ENCODE data around the gene EVX2.

EVX2 gene

DNA sequence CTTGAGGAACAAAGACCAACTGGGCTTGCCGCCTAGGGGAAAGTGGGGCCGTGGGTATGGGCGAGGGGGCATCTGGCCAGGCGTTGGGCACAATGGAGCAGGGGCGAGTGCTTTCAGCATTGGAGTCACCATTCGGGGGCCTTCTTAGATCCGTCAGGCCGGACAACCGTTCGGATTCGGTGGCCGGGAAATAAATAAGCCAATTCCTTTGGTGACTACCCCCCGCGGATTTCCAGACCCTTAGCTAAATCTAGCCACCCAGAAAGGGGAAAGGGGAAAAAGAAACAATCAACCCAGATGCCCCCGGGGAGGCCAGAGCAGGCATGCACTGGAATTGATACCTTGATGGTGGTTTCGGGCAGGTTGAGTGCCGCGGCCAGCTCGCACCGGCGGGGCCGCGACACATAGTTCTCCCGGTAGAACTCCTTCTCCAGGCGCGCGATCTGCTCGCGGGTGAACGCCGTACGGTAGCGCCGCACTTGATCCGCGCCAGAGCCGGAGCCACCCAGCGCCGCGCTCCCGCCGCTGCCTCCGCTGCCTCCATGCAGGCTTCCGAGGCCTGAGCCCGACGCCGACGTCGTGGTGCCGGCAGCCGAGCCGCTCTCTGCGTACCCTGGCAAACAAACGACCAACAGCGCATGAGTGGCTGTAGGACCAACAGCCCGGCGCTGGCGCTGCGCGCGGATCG is 1.8 kb downstream of the EVX2 start:
- DNase-seq: no peak

DNA sequence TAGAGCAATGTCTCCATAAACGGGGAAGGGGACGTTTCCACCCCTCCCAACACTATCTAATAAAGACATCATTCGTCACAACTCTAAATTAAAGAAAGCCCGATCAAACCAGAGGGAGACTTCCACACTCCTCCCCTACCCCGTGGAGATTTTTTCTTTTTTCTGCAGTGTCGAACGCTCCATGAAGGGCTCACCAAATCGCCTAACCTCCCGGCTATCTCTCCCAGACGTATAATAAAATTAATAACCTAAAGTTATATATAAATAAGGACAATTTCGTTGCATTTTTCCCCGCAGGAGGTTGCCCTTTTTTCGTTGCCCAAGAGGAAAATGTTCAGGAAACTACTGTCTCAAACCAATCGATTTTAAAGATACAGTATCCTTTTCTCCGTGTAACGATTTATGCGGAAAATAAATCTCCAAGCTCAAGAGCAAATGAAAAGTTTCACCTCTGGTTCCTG is 2.4 kb downstream of the EVX2 start:
- no peak for DNase-seq

DNA sequence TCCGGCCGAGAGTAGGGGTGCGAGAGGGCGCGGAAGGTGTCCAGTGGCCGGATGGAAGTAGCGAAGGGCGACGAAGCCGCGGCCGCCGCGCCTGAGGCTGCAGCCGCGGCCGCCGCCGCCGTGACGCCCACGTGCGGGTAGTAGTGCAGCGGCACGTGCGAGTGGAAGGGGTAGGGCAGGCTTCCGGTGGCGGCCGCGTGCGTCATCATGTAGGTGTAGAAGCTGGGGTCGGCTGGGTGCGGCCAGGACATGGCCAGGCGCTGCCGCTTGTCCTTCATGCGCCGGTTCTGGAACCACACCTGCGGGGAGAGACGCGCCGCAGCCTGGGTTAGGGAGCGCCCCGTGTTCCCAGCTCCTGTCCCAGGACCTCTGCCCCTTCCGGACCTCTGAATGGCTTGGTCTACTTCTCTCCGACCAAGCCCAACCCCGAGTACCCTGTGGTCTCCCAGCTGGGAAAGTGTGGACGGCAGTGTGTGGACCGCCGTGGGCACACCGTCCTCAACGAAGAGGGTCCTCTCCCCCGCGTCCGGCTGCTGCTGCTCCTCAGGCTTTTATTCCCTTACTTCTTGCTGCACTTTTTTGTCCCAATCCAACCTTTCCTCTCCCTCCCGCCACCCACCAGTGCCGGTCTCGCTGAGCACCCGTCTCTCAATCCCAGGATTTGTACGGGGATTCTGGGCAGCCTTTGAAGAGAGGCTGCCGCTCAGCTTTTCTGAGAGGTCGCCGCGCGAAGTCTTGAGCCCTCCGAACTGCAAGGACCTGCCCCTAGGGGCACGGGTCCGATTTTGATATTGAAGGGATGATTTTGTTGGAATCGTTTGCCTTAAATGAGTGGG is 3.0 kb downstream of the EVX2 start:
- DNase-seq: no peak

DNA sequence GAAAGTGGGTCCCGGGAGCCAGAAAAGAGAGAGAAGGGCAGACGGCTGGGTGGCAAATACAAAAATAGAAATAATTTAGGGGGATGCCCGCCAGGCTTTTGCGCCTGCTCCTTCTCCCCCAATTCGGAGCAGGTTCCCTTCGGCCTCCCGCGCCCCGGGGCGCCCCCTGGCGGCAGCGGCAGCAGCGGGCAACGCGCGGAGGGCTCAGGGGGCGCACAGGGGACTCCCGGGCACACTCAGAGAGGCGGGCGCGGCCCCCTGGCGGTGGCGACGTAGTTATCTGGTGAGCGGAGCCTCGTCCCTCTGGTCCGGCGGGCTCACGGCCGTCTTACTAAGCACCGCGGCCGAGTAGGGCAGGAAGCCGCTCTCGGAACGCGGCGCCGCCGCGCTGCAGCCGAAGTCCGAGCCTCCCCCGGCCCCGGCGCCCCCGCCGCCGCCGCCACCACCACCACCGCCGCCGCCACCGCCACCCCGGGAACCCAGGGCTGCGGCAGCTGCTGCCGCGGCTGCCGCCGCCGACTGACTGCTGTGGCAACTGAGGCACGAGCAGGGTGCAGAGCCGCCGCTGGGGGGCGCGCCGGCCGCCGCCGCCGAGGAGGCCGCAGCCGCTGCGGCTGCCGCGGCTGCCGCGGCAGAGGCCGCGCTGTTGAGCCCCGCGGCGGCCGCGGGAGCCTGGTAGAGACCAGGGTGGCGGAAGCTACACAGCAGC is 3.8 kb downstream of the EVX2 start:
- no peak for DNase-seq

- no peak for DNase-seq
Observed at GRCh38 chr2:176079285-176079830, 4.4 kb downstream of the EVX2 start.

GRCh38 chr2:176078541-176079284 is 5.0 kb downstream of the EVX2 start:
- no peak for DNase-seq

DNA sequence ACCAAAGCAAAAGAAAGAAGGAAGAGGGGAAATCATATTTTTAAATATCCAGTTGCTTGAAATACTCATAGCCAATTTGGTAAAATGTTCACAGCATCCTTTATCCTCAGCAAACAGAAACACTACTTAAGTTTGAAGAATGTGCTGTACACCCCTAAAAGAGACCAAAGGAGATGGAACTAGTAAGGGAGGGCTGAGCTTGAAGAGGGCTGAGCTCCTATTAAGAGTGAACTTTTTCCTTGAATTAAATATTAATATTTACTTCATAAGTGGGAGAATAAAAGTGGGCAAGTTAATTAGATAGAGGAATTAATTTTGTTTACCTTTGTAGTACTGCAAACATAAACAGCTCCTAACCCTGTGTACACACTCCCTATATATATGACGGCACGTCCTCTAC is 7.0 kb downstream of the EVX2 start:
- DNase-seq: no peak

- no peak for DNase-seq
Observed at GRCh38 chr2:176076063-176076462, 7.7 kb downstream of the EVX2 start.

DNA sequence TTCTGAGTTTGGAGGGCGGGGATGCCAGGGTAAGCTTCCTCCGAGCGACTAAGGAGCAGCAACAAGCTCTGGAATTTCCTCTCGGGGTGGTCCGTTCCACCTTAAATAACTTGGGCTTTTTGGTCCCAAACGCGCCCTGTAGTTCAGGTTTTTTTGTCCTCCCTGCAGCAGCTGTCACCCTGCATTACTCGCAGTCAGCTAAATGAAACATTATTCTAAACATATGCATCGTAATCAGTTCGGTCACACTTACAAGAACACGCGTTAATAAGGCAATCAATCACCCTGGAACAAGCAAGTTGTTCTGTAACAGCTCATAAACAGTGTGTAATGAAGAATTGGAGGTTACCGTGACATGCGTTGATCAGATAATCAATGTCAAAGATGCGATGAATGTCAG is 8.3 kb downstream of the EVX2 start:
- DNase-seq: no peak

GRCh38 chr2:176074919-176075425 is 8.8 kb downstream of the EVX2 start:
- DNase-seq: no peak

GRCh38 chr2:176072951-176073904 is 10.5 kb downstream of the EVX2 start:
- no peak for DNase-seq

DNA sequence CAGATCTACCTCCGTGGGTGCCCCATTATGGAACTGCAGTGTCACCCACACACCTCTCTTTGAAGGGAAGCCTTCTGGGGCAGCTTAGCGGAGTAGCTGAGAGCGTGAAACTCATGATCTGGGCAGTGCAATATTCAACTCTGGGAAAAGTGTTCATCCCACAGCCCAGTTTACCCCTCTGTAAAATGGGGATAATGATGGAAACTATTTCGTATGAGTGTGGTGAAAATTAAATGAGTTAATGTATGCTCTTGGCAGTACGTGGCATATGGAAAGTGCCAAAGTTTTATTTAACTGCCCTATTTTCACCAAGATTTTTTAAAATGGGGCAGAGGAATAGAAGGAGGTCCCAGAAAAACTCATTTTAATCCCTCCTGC is 11.5 kb downstream of the EVX2 start:
- no peak for DNase-seq

- no peak for DNase-seq
Observed at GRCh38 chr2:176071330-176072291, 12.2 kb downstream of the EVX2 start.

DNA sequence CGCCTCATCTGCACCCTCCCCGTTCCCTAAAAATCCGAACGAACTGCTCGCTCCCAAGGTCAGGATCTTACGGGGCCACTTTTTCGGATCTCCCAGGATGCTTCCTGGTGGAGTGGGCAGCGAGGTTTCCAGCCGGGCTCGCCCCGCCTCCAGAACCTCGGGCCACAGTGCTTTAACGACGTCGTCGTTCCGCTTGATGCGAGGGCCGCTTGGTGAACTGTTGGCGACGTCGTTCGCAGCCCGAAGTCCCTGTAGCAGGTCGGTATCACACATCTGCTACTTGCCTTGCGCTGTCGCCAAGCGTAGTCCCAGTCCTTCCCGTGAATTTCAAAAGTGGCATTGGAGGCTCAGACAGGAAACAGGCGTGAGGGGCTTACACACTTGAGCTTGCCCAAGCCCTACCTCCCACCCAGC is 15.3 kb downstream of the EVX2 start:
- no peak for DNase-seq

- no peak for DNase-seq
Observed at GRCh38 chr2:176067589-176068418, 16.0 kb downstream of the EVX2 start.

DNA sequence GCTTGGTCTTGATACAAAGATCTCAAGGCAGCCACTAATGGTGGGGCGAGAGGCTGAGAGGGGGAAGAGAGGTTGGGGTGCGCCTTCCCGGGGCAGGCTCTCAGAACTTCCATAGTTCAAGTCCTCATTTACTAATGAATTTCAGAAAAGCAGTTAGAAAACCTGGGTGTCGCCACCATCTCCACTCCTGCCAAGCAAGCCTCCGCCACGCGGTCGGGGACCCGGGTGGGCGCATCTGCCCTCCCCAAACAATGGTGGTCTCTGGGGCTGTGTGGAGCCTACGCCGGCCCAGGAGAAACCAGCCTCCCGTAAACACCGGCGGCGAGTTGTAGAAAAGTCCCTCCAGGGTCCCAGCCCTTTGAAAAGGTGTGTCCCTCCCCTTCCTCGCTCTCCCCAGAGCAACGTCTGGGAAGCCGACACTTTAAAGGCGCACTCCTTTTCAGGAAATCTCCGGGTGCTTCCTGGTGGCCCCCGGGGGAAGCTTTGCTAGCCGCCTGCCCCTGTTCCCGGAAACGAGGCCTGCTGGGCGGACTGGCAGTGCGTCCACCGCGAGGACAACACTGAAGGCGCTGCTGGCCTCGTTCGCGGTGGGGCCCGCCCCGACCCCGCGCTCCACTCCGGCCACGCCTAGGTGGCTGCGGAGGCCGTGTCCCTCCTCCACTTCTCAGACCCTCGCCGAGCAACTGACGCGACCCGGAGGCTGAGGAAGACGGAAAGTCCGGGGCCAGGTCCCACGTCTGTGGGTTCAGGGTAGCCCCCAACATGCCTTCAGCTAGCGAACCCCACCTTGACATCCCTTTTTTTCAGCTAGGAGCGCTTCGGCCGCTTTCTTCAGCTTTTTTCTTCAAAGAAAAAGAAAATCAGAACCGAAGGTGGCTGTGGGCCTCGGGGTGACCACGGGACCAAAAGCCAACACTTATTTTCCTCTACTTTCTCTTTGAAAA is 16.8 kb downstream of the EVX2 start:
- DNase-seq: no peak

DNA sequence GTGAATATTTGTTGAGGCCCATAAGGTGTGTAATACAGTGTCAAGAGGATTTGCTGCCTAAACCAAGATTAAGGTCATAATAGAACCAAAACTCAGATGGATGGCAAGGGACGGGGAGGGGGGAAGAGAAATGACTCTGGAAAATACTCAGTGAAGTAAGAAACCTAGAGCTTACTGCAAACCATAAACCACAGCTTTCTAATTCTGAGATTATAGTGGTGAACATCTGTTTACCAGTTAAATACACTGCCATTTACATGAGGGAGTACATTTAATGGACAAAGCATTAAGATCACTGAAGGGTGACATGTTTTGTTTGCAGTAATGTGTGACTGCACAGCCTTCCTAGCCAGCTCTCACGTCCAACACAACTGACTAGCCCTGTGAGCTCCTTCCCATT is 19.8 kb downstream of the EVX2 start:
- DNase-seq: no peak

DNA sequence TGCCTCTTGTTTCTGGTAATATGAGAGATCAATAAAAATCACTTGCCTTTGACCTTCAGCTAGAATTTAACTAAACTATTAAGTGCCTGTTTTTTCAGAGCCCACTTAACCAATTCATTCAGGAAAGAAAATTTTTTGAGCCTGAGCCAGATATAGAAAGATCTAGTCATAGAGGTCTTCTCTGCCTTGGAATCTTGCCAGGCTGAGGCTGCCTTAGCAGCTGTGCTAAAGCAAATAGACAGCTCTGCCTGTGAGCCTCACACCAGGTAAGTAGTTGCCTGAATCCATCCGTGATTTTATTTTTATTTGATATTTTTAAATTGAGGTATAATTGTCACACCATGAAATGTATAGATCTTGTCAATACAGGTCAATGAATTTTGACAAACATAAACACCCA is 27.4 kb downstream of the EVX2 start:
- no peak for DNase-seq
